Loucy (cell line): ENCODE measurements around the gene VPS13D.

Source experiments
- H2AFZ ChIP-seq: fragments of 200-600 bp; sonication (generic); 2 replicates; pipeline ENCODE4 v1.6.0; 2016; ENCODE audit warnings: antibody characterized with exemption, mild to moderate bottlenecking, low read length, moderate library complexity
- H3F3A ChIP-seq: fragments of 200-600 bp; 2 replicates; pipeline ENCODE4 v1.6.0; 2016; ENCODE audit warnings: antibody characterized with exemption, low read depth, mild to moderate bottlenecking
- H3K27me3 ChIP-seq: fragments of 200-600 bp; sonication (generic); 2 replicates; pipeline ENCODE4 v1.6.1; 2014; ENCODE audit warnings: low read length, mild to moderate bottlenecking; ENCODE audit not compliant: insufficient read depth, poor library complexity, severe bottlenecking
- H3K36me3 ChIP-seq: fragments of 200-600 bp; sonication (generic); 2 replicates; pipeline ENCODE4 v1.6.1; 2016; ENCODE audit warnings: low read length; ENCODE audit not compliant: insufficient read depth
- H3K4me1 ChIP-seq: fragments of 200-600 bp; sonication (generic); 2 replicates; pipeline ENCODE4 v1.5.1; 2014; ENCODE audit warnings: low read length, mild to moderate bottlenecking; ENCODE audit not compliant: insufficient read depth, poor library complexity, severe bottlenecking
- H3K4me2 ChIP-seq: fragments of 200-600 bp; sonication (generic); 2 replicates; pipeline ENCODE4 v1.6.0; 2014; ENCODE audit warnings: antibody characterized with exemption, low read length, low read depth, mild to moderate bottlenecking; ENCODE audit not compliant: poor library complexity, severe bottlenecking
- H3K4me3 ChIP-seq: fragments of 200-600 bp; sonication (generic); 2 replicates; pipeline ENCODE4 v1.5.1; 2014; ENCODE audit warnings: low read length, mild to moderate bottlenecking, mixed read lengths; ENCODE audit not compliant: poor library complexity, severe bottlenecking
- H3K79me2 ChIP-seq: fragments of 200-600 bp; sonication (generic); 2 replicates; pipeline ENCODE4 v1.6.1; 2014; ENCODE audit warnings: low read length; ENCODE audit not compliant: insufficient read depth
- H3K9ac ChIP-seq: fragments of 200-600 bp; sonication (generic); 2 replicates; pipeline ENCODE4 v1.6.0; 2014; ENCODE audit warnings: mild to moderate bottlenecking, low read depth, low read length, moderate library complexity; ENCODE audit not compliant: poor library complexity, severe bottlenecking
- H3K9me2 ChIP-seq: fragments of 200-600 bp; sonication (generic); replicated peaks from 2 replicates; pipeline ENCODE4 v1.6.1; 2016; ENCODE audit warnings: low read depth, low read length, mixed read lengths
- H3K9me3 ChIP-seq: fragments of 200-600 bp; sonication (generic); 2 replicates; pipeline ENCODE4 v1.6.1; 2014; ENCODE audit warnings: mild to moderate bottlenecking, antibody characterized with exemption, low read length, low read depth; ENCODE audit not compliant: insufficient read depth
- H4K20me1 ChIP-seq: fragments of 200-600 bp; sonication (generic); 2 replicates; pipeline ENCODE4 v1.6.0; 2014; ENCODE audit warnings: antibody characterized with exemption, low read length, mild to moderate bottlenecking; ENCODE audit not compliant: insufficient read depth, poor library complexity, severe bottlenecking
- EZH2phosphoT487 ChIP-seq: fragments of 200-600 bp; IDR thresholded peaks from 2 replicates; pipeline ENCODE4 v1.6.1; 2018; ENCODE audit warnings: antibody characterized with exemption, mild to moderate bottlenecking, moderate library complexity, borderline replicate concordance
- TF ChIP-seq, protein P1 (sequence below): fragments of 200-600 bp; sonication (generic); conservative IDR thresholded peaks from 2 replicates; pipeline ENCODE4 v1.5.1; 2014; ENCODE audit warnings: mild to moderate bottlenecking, antibody characterized with exemption, low read length

The VPS13D gene

DNA sequence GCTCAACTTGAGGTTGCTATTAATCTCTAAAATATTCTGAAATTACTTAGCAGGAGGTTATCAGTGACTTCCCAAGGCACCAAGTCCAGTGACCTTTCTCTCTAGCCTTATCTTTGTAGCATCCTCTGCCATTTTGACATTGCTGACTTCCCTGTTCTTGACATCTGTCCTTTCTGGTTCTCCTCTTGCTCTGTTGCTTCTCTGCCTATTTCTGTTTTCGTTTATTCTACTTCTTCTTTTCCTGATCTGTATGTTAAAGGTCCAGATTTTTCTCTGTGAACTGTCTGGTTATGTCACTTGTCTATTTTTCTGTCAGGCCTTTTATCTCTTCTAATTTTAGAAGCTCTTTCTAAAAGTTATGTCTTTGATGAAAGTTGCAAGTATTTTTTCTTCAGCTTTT lies 178.8 kb downstream of the VPS13D start:
- Histone ChIP-seq H3K9me2 (no peaks in the 10 kb centered on the region), H3K4me2 (no peak overlapping the region), H3K9me3 (peaks cover 5% of the 10 kb centered on the region), H3K9ac (no peak overlapping the region), H3K79me2 (no peaks in the 10 kb centered on the region), H3K27me3 (no peaks in the 10 kb centered on the region), H3K36me3 (peaks cover 19% of the 10 kb centered on the region; the same call in 1 of the 2 replicates), H2AFZ (no peak overlapping the region), H3F3A (no peaks in the 10 kb centered on the region), H4K20me1 (no peaks in the 10 kb centered on the region), H3K4me1 (no peaks in the 10 kb centered on the region), H3K4me3 (no peak overlapping the region)
- TF ChIP-seq EZH2phosphoT487, result no peak
- TF ChIP-seq, protein P1, sequence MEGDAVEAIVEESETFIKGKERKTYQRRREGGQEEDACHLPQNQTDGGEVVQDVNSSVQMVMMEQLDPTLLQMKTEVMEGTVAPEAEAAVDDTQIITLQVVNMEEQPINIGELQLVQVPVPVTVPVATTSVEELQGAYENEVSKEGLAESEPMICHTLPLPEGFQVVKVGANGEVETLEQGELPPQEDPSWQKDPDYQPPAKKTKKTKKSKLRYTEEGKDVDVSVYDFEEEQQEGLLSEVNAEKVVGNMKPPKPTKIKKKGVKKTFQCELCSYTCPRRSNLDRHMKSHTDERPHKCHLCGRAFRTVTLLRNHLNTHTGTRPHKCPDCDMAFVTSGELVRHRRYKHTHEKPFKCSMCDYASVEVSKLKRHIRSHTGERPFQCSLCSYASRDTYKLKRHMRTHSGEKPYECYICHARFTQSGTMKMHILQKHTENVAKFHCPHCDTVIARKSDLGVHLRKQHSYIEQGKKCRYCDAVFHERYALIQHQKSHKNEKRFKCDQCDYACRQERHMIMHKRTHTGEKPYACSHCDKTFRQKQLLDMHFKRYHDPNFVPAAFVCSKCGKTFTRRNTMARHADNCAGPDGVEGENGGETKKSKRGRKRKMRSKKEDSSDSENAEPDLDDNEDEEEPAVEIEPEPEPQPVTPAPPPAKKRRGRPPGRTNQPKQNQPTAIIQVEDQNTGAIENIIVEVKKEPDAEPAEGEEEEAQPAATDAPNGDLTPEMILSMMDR, result no peak

DNA sequence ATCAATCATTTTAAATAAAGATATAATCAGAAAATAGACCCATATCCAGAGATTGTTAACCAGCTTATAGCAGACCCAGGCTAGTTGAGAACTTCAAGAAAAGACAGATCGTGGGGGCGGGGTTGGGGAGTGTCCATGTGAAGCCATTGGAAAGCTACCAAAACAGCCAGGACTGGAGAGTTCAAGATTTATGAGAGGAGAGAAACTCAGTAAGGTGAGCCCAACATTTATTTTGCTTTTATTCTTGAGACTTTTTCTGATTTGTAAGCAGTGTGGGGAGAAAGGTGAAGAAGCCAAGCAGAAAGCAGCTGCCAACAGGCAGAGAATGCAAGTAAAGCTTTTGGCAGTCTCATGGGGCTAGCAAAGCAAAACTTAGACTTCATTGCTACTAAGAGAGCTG lies 179.9 kb downstream of the VPS13D start:
- Histone ChIP-seq H3K4me1 (no peaks in the 10 kb centered on the region), H3K4me3 (no peak overlapping the region), H3K36me3 (peaks cover 8% of the 10 kb centered on the region; the same call in 1 of the 2 replicates), H3K9me3 (peaks cover 5% of the 10 kb centered on the region), H3K9ac (no peak overlapping the region), H3K27me3 (no peaks in the 10 kb centered on the region), H4K20me1 (no peaks in the 10 kb centered on the region), H2AFZ (no peak overlapping the region), H3F3A (no peaks in the 10 kb centered on the region), H3K9me2 (no peaks in the 10 kb centered on the region), H3K4me2 (no peak overlapping the region), H3K79me2 (no peaks in the 10 kb centered on the region)
- TF ChIP-seq EZH2phosphoT487, result no peak
- TF ChIP-seq, protein P1, result no peak

DNA sequence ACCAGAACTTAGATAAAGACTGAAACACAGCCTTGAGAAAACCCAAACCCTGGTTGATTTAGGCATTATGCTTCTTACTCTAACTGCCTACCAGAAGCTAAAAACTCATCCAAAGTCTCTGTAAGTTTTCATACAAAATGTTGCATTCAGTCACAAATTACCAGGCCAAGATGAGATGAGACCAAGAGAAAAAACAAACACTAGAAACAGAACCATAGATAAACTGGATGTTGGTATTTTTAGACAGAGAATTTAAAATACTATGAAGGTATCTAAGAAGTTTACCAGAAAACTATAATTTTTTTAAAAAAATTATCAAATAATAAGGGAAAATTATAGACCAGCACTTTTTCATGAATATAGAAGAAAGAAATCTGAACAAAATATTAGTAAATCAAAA lies 180.5 kb downstream of the VPS13D start:
- Histone ChIP-seq H3K9ac (no peak overlapping the region), H3K27me3 (no peaks in the 10 kb centered on the region), H2AFZ (no peak overlapping the region), H3K36me3 (peaks cover 2% of the 10 kb centered on the region; the same call in 1 of the 2 replicates), H4K20me1 (no peaks in the 10 kb centered on the region), H3K4me2 (no peak overlapping the region), H3K9me2 (no peaks in the 10 kb centered on the region), H3K4me3 (no peak overlapping the region), H3K79me2 (no peaks in the 10 kb centered on the region), H3K9me3 (peaks cover 5% of the 10 kb centered on the region), H3K4me1 (no peaks in the 10 kb centered on the region), H3F3A (no peaks in the 10 kb centered on the region)
- TF ChIP-seq, protein P1, result no peak
- TF ChIP-seq EZH2phosphoT487, result no peak
